Neuronal stem cell (in vitro differentiated cells): Measurements from ENCODE around the gene MYL2.
A peak's percentile ranks its signal among the peaks of the same experiment; 100 is the strongest.

Source experiments
- DNase-seq: peaks from one replicate; pipeline ENCODE4 v3.0.0-alpha.2; 2013; ENCODE audit warnings: low spot score
- H2AFZ ChIP-seq: one replicate; pipeline ENCODE4 v1.6.1; 2013; ENCODE audit warnings: mild to moderate bottlenecking, low read length, inconsistent platforms
- H2AK5ac ChIP-seq: 2 replicates; pipeline ENCODE4 v1.6.1; 2013; ENCODE audit warnings: low read depth, mild to moderate bottlenecking, inconsistent platforms, low read length, moderate library complexity, mixed read lengths
- H2BK120ac ChIP-seq: 2 replicates; pipeline ENCODE4 v1.6.1; 2013; ENCODE audit warnings: low read depth, mild to moderate bottlenecking, inconsistent platforms, low read length, moderate library complexity, mixed read lengths
- H2BK12ac ChIP-seq: one replicate; pipeline ENCODE4 v1.6.1; 2013; ENCODE audit warnings: low read length, inconsistent platforms
- H2BK15ac ChIP-seq: 2 replicates; pipeline ENCODE4 v1.6.1; 2013; ENCODE audit warnings: mild to moderate bottlenecking, low read length, inconsistent platforms, mixed read lengths
- H2BK5ac ChIP-seq: one replicate; pipeline ENCODE4 v1.6.1; 2013; ENCODE audit warnings: inconsistent platforms, mild to moderate bottlenecking, low read length, moderate library complexity
- H3K14ac ChIP-seq: one replicate; pipeline ENCODE4 v1.6.1; 2013; ENCODE audit warnings: low read length, inconsistent platforms
- H3K18ac ChIP-seq: 2 replicates; pipeline ENCODE4 v1.6.1; 2013; ENCODE audit warnings: low read length, inconsistent platforms
- H3K23ac ChIP-seq: 2 replicates; pipeline ENCODE4 v1.6.1; 2013; ENCODE audit warnings: low read depth, mild to moderate bottlenecking, mixed read lengths, low read length, inconsistent platforms; ENCODE audit not compliant: poor library complexity
- H3K27ac ChIP-seq: replicated peaks from 3 replicates; pipeline ENCODE4 v1.5.1; 2013; ENCODE audit warnings: low read length, inconsistent platforms
- H3K27me3 ChIP-seq, 3 experiments: 2 replicates each; pipeline ENCODE4 v1.6.1; 2013; ENCODE audit warnings: low read length in 3 of 3, mild to moderate bottlenecking in 2 of 3, inconsistent platforms in 1 of 3, low read depth in 1 of 3, mixed read lengths in 1 of 3, moderate library complexity in 1 of 3; ENCODE audit not compliant: control insufficient read depth in 3 of 3, insufficient read depth in 3 of 3
- H3K36me3 ChIP-seq, 2 donors: replicated peaks in 1 of 2; 2 replicates each; pipeline ENCODE4 v1.6.1; 2013; ENCODE audit warnings: low read length in 2 of 2; ENCODE audit not compliant: control insufficient read depth in 2 of 2, insufficient read depth in 2 of 2
- H3K4ac ChIP-seq: 2 replicates; pipeline ENCODE4 v1.6.1; 2013; ENCODE audit warnings: inconsistent platforms, mild to moderate bottlenecking, low read length, moderate library complexity
- H3K4me1 ChIP-seq, 2 donors: 1 replicate in 1 of 2; 2 replicates in 1 of 2; pipeline ENCODE4 v1.6.1; 2013; ENCODE audit warnings: low read length in 2 of 2, low read depth in 1 of 2; ENCODE audit not compliant: control insufficient read depth in 2 of 2, insufficient read depth in 1 of 2
- H3K4me2 ChIP-seq: one replicate; pipeline ENCODE4 v1.6.1; 2013; ENCODE audit warnings: mild to moderate bottlenecking, low read length, inconsistent platforms; ENCODE audit not compliant: insufficient read depth, poor library complexity, severe bottlenecking
- H3K4me3 ChIP-seq, 2 donors: 2 replicates each; pipeline ENCODE4 v1.5.1; 2013; ENCODE audit warnings: low read length in 2 of 2, mild to moderate bottlenecking in 2 of 2, inconsistent platforms in 1 of 2, moderate library complexity in 1 of 2
- H3K79me1 ChIP-seq: one replicate; pipeline ENCODE4 v1.6.1; 2013; ENCODE audit warnings: low read depth, mild to moderate bottlenecking, inconsistent platforms, low read length, moderate library complexity
- H3K9ac ChIP-seq: one replicate; pipeline ENCODE4 v1.6.1; 2013; ENCODE audit warnings: mild to moderate bottlenecking, low read depth, low read length, inconsistent platforms; ENCODE audit not compliant: poor library complexity
- H3K9me3 ChIP-seq, 2 donors: replicated peaks in 1 of 2; 2 replicates each; pipeline versions ENCODE3 to v1.6.1; 2013; ENCODE audit warnings: low read length in 2 of 2, mild to moderate bottlenecking in 2 of 2, inconsistent platforms in 1 of 2, low read depth in 1 of 2, mixed read lengths in 1 of 2, moderate library complexity in 1 of 2; ENCODE audit not compliant: control insufficient read depth in 2 of 2, insufficient read depth in 1 of 2
- H4K8ac ChIP-seq: one replicate; pipeline ENCODE4 v1.6.1; 2013; ENCODE audit warnings: low read depth, mild to moderate bottlenecking, inconsistent platforms, low read length, moderate library complexity
- H4K91ac ChIP-seq: one replicate; pipeline ENCODE4 v1.6.1; 2013; ENCODE audit warnings: low read length, low read depth, mild to moderate bottlenecking, inconsistent platforms; ENCODE audit not compliant: poor library complexity
- WGBS, 2 donors: extraction: QIAGEN DNeasy Blood & Tissue Kit; methylation state at CpG; one replicate each; pipeline ENCODE4 v1.1.7; 2013; ENCODE audit warnings: missing lambda C conversion rate in 2 of 2, mixed read lengths in 1 of 2; ENCODE audit not compliant: insufficient read length in 2 of 2, insufficient replicate concordance in 1 of 2; ENCODE audit errors: extremely low coverage in 2 of 2; 5-methylcytosine and 5-hydroxymethylcytosine counted together

The MYL2 gene

DNA sequence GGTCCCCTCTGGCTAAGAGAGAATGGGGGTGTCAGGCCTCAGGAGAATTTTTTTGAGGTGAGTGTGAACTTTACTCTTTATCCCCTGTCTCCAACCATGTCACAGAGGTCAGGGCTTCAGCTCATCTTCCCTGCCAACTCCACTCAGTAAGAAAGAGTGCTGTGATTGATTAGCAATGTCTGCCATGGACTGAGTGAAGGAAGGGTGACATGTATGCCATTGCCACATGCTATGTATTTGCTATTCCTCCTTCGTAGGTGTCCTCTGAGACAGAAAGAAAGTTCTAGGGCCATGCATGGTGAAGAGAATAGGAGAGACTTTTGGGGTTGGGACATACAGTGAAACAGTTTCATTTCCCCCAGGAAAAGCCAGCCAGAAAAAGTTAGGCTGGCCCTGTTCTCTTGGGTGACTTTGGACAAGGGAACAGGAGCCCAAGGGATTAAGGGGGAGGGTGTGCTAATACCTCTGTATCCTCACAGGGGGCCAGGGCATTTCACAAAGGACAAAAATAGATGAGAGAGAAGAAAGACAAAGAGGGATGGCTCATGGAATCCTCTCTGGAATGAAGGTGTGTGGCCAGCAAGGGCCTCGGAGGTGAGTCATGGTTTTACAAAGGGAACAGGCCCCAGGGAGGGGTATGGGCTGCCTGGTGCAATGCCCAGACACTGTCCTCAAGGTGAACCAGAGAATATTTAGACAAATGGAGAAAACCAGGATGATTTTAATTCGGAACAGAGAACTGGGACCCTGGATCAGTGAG is 13.9 kb upstream of the MYL2 start:
- Histone ChIP-seq H3K79me1 (no peaks in the 10 kb centered on the region), H3K4me3 (no peak overlapping the region), H3K23ac (no peak overlapping the region), H4K8ac (no peak overlapping the region), H3K4me2 (no peak overlapping the region), H3K9ac (no peak overlapping the region), H2AK5ac (peak overlapping the region; percentile 23), H3K9me3 (peaks cover 0 to 4% of the 10 kb centered on the region in 2 donors), H2AFZ (no peak overlapping the region), H4K91ac (no peak overlapping the region), H3K27me3 (peaks cover 0 to 6% (median 2%) of the 10 kb centered on the region in 3 experiments), H3K14ac (no peak overlapping the region), H2BK5ac (no peak overlapping the region), H3K27ac (no peak overlapping the region), H3K18ac (no peak overlapping the region), H2BK15ac (peak overlapping the region; percentile 35), H2BK120ac (no peak overlapping the region), H3K4me1 (peaks cover 0 to 7% of the 10 kb centered on the region in 2 donors), H2BK12ac (no peak overlapping the region), H3K36me3 (no peaks in the 10 kb centered on the region), H3K4ac (no peak overlapping the region)
- no peak for DNase-seq
- no CpG with 5 or more reads among the region's 3 CpGs for WGBS, 2 donors

GRCh38 chr12:110933326-110933974 is 13.1 kb upstream of the MYL2 start:
- H3K79me1 ChIP-seq, result no peaks in the 10 kb centered on the region
- WGBS, 2 donors, result no CpG with 5 or more reads among the region's 16 CpGs

DNA sequence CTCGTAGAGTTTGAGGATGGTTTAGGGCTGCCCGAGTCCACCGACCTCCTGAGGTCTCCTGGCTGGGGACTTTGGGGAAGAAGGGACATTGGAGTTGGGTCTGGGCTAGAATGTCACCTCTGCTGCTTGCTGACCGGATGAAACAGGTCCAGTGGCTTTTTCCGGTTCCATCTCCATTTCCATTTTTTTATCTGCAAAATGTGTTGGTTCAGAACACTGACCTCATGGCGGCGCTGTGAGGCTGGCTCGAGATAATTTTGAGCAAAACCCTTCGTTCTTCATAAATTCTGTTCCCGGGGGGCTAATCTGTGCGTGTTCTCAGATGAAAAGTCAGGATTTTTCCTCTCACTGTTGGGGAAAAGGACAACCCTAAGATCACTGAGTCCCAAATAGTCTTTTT is 11.7 kb upstream of the MYL2 start:
- Histone ChIP-seq H2BK120ac (no peak overlapping the region), H3K4me1 (peaks cover 0 to 7% of the 10 kb centered on the region in 2 donors), H2BK15ac (no peak overlapping the region), H3K9ac (no peak overlapping the region), H3K14ac (no peak overlapping the region), H3K79me1 (no peaks in the 10 kb centered on the region), H2AFZ (peak overlapping the region; percentile 63), H3K36me3 (no peaks in the 10 kb centered on the region), H3K23ac (no peak overlapping the region), H3K4me2 (no peak overlapping the region), H3K18ac (no peak overlapping the region), H4K91ac (no peak overlapping the region), H3K4me3 (no peak overlapping the region), H2BK12ac (no peak overlapping the region), H2BK5ac (no peak overlapping the region), H3K27ac (no peak overlapping the region), H4K8ac (no peak overlapping the region), H3K4ac (no peak overlapping the region), H2AK5ac (no peak overlapping the region), H3K9me3 (peaks cover 0 to 4% of the 10 kb centered on the region in 2 donors), H3K27me3 (peaks cover 0 to 6% (median 2%) of the 10 kb centered on the region in 3 experiments)
- no peak for DNase-seq
- no CpG with 5 or more reads among the region's 11 CpGs for WGBS, 2 donors

More at GRCh38 chr12:110933326-110933974, 13.1 kb upstream of the MYL2 start:
- Histone ChIP-seq H3K4ac (no peak overlapping the region), H2BK5ac (no peak overlapping the region), H3K4me1 (peaks cover 0 to 7% of the 10 kb centered on the region in 2 donors), H3K27me3 (peaks cover 0 to 6% (median 2%) of the 10 kb centered on the region in 3 experiments), H2AFZ (no peak overlapping the region), H2BK15ac (peak overlapping the region; percentile 35), H3K9me3 (peaks cover 0 to 4% of the 10 kb centered on the region in 2 donors), H3K9ac (no peak overlapping the region), H3K4me3 (no peak overlapping the region), H2AK5ac (peak overlapping the region; percentile 23), H4K8ac (no peak overlapping the region), H3K23ac (no peak overlapping the region), H3K27ac (no peak overlapping the region), H2BK12ac (no peak overlapping the region), H3K18ac (no peak overlapping the region), H3K4me2 (no peak overlapping the region), H3K14ac (no peak overlapping the region), H4K91ac (no peak overlapping the region), H2BK120ac (no peak overlapping the region), H3K36me3 (no peaks in the 10 kb centered on the region)
- no peak for DNase-seq

- peaks cover 0 to 7% of the 10 kb centered on the region in 2 donors for H3K4me1 ChIP-seq
- H3K14ac ChIP-seq, result no peak overlapping the region
- H3K4ac ChIP-seq, result no peak overlapping the region
- H2BK5ac ChIP-seq, result no peak overlapping the region
- no CpG with 5 or more reads among the region's 16 CpGs for WGBS, 2 donors
- peaks cover 0 to 4% of the 10 kb centered on the region in 2 donors for H3K9me3 ChIP-seq
- H3K79me1 ChIP-seq, result no peaks in the 10 kb centered on the region
- H2AFZ ChIP-seq, result peak overlapping the region; percentile 63
- no peak overlapping the region for H3K9ac ChIP-seq
- no peak overlapping the region for H4K8ac ChIP-seq
- no peak overlapping the region for H2AK5ac ChIP-seq
- no peak overlapping the region for H3K4me2 ChIP-seq
- no peak overlapping the region for H3K27ac ChIP-seq
- H3K36me3 ChIP-seq, result no peaks in the 10 kb centered on the region
- H3K18ac ChIP-seq, result peak overlapping the region; percentile 41
- no peak overlapping the region for H3K23ac ChIP-seq
- no peak overlapping the region for H2BK12ac ChIP-seq
- no peak overlapping the region for H4K91ac ChIP-seq
- no peak overlapping the region for H3K4me3 ChIP-seq
- H3K27me3 ChIP-seq, result peaks cover 0 to 4% (median 0%) of the 10 kb centered on the region in 3 experiments
- no peak for DNase-seq
- H2BK15ac ChIP-seq, result no peak overlapping the region
- H2BK120ac ChIP-seq, result peak overlapping the region; percentile 13
Observed at GRCh38 chr12:110931315-110931728, 10.9 kb upstream of the MYL2 start.
